Esophagus squamous epithelium (tissue), 4 donors: Measurements from ENCODE around the gene DHCR24.

Experiments
- POLR2A ChIP-seq, 4 donors: fragments of 450-650 bp; IDR thresholded peaks; one replicate each; pipeline ENCODE4 v1.6.1; 2017; ENCODE audit warnings: antibody characterized with exemption in 4 of 4, mild to moderate bottlenecking in 4 of 4, moderate library complexity in 3 of 4
- TF ChIP-seq, protein P1 (sequence below), 6 experiments: fragments of 450-650 bp in 4 of 6; fragments of 200-600 bp in 2 of 6; sonication (generic) in 2 of 6; IDR thresholded peaks; one replicate each; pipeline ENCODE4 v1.5.1; 2016 to 2019; ENCODE audit warnings: antibody characterized with exemption in 6 of 6, mild to moderate bottlenecking in 4 of 6, moderate library complexity in 4 of 6

DNA sequence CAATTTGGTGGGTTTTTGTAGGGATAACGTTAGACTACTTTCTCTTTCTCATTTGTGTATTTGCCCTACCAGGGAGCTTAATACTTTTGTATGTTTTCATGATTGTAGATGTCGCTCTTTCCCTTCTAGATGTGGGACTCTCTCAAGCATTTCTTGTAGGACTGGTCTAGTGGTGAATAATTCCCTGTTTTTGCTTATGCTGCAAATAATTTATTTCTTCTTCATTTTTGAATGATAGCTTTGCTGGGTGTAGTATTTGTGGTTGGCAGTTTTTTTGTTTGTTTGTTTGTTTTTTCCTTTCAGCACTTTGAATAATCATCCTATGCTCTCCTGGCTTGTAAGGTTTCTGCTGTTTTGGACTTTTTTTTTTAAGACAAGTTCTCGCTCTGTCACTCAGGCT is 63.3 kb downstream of the DHCR24 start:
- TF ChIP-seq POLR2A (IDR thresholded peaks at IDR 0.05): no peak
- TF ChIP-seq, protein P1, sequence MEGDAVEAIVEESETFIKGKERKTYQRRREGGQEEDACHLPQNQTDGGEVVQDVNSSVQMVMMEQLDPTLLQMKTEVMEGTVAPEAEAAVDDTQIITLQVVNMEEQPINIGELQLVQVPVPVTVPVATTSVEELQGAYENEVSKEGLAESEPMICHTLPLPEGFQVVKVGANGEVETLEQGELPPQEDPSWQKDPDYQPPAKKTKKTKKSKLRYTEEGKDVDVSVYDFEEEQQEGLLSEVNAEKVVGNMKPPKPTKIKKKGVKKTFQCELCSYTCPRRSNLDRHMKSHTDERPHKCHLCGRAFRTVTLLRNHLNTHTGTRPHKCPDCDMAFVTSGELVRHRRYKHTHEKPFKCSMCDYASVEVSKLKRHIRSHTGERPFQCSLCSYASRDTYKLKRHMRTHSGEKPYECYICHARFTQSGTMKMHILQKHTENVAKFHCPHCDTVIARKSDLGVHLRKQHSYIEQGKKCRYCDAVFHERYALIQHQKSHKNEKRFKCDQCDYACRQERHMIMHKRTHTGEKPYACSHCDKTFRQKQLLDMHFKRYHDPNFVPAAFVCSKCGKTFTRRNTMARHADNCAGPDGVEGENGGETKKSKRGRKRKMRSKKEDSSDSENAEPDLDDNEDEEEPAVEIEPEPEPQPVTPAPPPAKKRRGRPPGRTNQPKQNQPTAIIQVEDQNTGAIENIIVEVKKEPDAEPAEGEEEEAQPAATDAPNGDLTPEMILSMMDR (IDR thresholded peaks at IDR 0.05): no peak
